ENCODE measurements around the gene LIF.

LIF gene

GRCh38 chr22:30245985-30246813, at the start of gene LIF:
LIF (minus strand) TSS chr22:30246759; CDS start chr22:30246695, 64 bp downstream.
- peak in 1 of 14 donors; percentile 17 for DNase-seq

- DNase-seq, result no peak
These were observed 49.8 kb upstream of the LIF start for GRCh38 chr22:30296324-30296723.

GRCh38 chr22:30295576-30295975, 49.0 kb upstream of the LIF start:
- no peak for DNase-seq

- no peak for DNase-seq
These were observed 48.3 kb upstream of the LIF start for GRCh38 chr22:30294830-30295229.

- no peak for DNase-seq
These were observed 47.5 kb upstream of the LIF start for GRCh38 chr22:30294066-30294465.

- no peak for DNase-seq
These were observed 46.5 kb upstream of the LIF start for GRCh38 chr22:30293026-30293425.

- no peak for DNase-seq
These were observed 45.8 kb upstream of the LIF start for GRCh38 chr22:30292069-30292970.

- peak in 12 of 14 donors; percentile 41 to 88 (median 75) for DNase-seq
These were observed 44.7 kb upstream of the LIF start for GRCh38 chr22:30291058-30291892.

- peak in 5 of 14 donors; percentile 45 to 77 (median 52) for DNase-seq
These were observed 43.9 kb upstream of the LIF start for GRCh38 chr22:30290342-30291057.

GRCh38 chr22:30289980-30290313, 43.4 kb upstream of the LIF start:
- peak in 1 of 14 donors; percentile 70 for DNase-seq

- DNase-seq, result peak; percentile 36 to 98 (median 89)
These were observed 42.8 kb upstream of the LIF start, which contains the start of gene CASTOR1 for GRCh38 chr22:30289141-30289979. CASTOR1 (minus strand) TSS chr22:30289505; CDS start chr22:30289497, 8 bp downstream.

GRCh38 chr22:30288419-30289140, 42.0 kb upstream of the LIF start:
- no peak for DNase-seq

GRCh38 chr22:30287648-30288418, 41.3 kb upstream of the LIF start:
- DNase-seq, result peak in 13 of 14 donors; percentile 23 to 80 (median 68)

- peak in 7 of 14 donors; percentile 6 to 63 (median 36) for DNase-seq
These were observed 40.5 kb upstream of the LIF start for GRCh38 chr22:30286813-30287647.

- no peak for DNase-seq
These were observed 39.8 kb upstream of the LIF start for GRCh38 chr22:30286331-30286730.

GRCh38 chr22:30285846-30286200, 39.3 kb upstream of the LIF start:
- DNase-seq, result no peak

- no peak for DNase-seq
These were observed 38.8 kb upstream of the LIF start for GRCh38 chr22:30285176-30285845.

- no peak for DNase-seq
These were observed 38.1 kb upstream of the LIF start for GRCh38 chr22:30284666-30285065.
